Coronary artery (tissue), 2 donors: ENCODE measurements around the gene NUDCD2.
"Not testable (repeated sequence)": the region's sequence is repeated elsewhere in the genome, so short reads cannot be mapped to it uniquely, and the experiment has no call there.

Experiments used
- DNase-seq: peaks from one replicate; pipeline ENCODE4 v3.0.0-alpha.2; 2017; ENCODE audit warnings: low spot score
- H3K27ac ChIP-seq, 2 donors: fragments of 200-600 bp; sonication (generic); one replicate each; pipeline ENCODE4 v1.5.1; 2016 to 2019
- H3K4me3 ChIP-seq: fragments of 200-600 bp; sonication (generic); 2 replicates; pipeline ENCODE4 v1.5.1; 2016; ENCODE audit warnings: mild to moderate bottlenecking, moderate library complexity
- CTCF ChIP-seq: fragments of 200-600 bp; sonication (generic); IDR thresholded peaks from one replicate; pipeline ENCODE4 v1.5.1; 2019; ENCODE audit warnings: antibody characterized with exemption

NUDCD2 gene

GRCh38 chr5:163456029-163456589 lies 3.8 kb downstream of the NUDCD2 start:
- no peak overlapping the region for H3K4me3 ChIP-seq
- TF ChIP-seq CTCF: no peak
- no peak for DNase-seq
- H3K27ac ChIP-seq: no peak overlapping the region

GRCh38 chr5:163455406-163455805 lies 4.5 kb downstream of the NUDCD2 start:
- H3K4me3 ChIP-seq, H3K27ac ChIP-seq, DNase-seq: not testable (repeated sequence)

GRCh38 chr5:163453705-163454104 lies 6.2 kb downstream of the NUDCD2 start:
- TF ChIP-seq CTCF: no peak
- Histone ChIP-seq H3K4me3 (no peak overlapping the region), H3K27ac (no peak overlapping the region)
- no peak for DNase-seq

- H3K4me3 ChIP-seq: no peak overlapping the region
- no peak for TF ChIP-seq CTCF
These were observed 8.4 kb downstream of the NUDCD2 start for GRCh38 chr5:163451489-163451888.

GRCh38 chr5:163448491-163448890 lies 11.4 kb downstream of the NUDCD2 start:
- Histone ChIP-seq H3K4me3 (no peak overlapping the region), H3K27ac (no peak overlapping the region)
- TF ChIP-seq CTCF: no peak
- no peak for DNase-seq

More at GRCh38 chr5:163451489-163451888, 8.4 kb downstream of the NUDCD2 start:
- H3K27ac ChIP-seq: no peak overlapping the region
- no peak for DNase-seq

- Histone ChIP-seq H3K27ac (no peak overlapping the region), H3K4me3 (no peak overlapping the region)
- no peak for TF ChIP-seq CTCF
- no peak for DNase-seq
These were observed 12.0 kb downstream of the NUDCD2 start for GRCh38 chr5:163447875-163448274.

- TF ChIP-seq CTCF: no peak
- DNase-seq: no peak
- H3K27ac ChIP-seq: no peak overlapping the region
- no peak overlapping the region for H3K4me3 ChIP-seq
These were observed 12.7 kb downstream of the NUDCD2 start for GRCh38 chr5:163447191-163447590.

- Histone ChIP-seq H3K4me3 (no peak overlapping the region), H3K27ac (no peak overlapping the region)
- no peak for DNase-seq
- TF ChIP-seq CTCF: no peak
These were observed 14.6 kb downstream of the NUDCD2 start for GRCh38 chr5:163445345-163445744.
